Measurements from ENCODE around the gene NPAS3. TPM values are rescaled to one million over a fixed set of nuclear protein-coding genes. Genes with fewer than 3 reads are reported as not detected.

NPAS3 gene
- total RNA-seq, 2 donors from 2014 or later: 0.33 to 0.78 TPM

GRCh38 chr14:33848706-33849454 lies 910.2 kb downstream of the NPAS3 start:
- 52 to 55% methylated on average over 6 to 8 of the region's 8 CpGs for WGBS, 2 donors
- Histone ChIP-seq H3K27ac (no peak overlapping the region), H3K4me1 (no peaks in the 10 kb centered on the region), H3K36me3 (replicated peaks in 1 of 2; ENCODE audit: insufficient read depth in 1 of 2, low read depth in 2 of 2) (no peaks in the 10 kb centered on the region), H3K4me3 (no peak overlapping the region), H3K9me3 (no peaks in the 10 kb centered on the region), H3K27me3 (no peaks in the 10 kb centered on the region)
- no peak for TF ChIP-seq POLR2A (IDR thresholded peaks at IDR 0.05)
- peak in 6 of 7 experiments; percentile 58 to 73 (median 66) for TF ChIP-seq CTCF (IDR thresholded peaks at IDR 0.05)
- ATAC-seq (peak; percentile 85), DNase-seq (peak; percentile 72 to 80 (median 78))
- intact Hi-C loops (cut with DNase I): loop anchor here (10.0 kb wide), 2 partner anchors 386 to 476 kb away; no protein-coding TSS in a partner anchor

GRCh38 chr14:33849455-33849801 lies 910.7 kb downstream of the NPAS3 start:
- 88 to 93% methylated on average over 1 of the region's 1 CpG for WGBS, 2 donors
- no peaks in the 10 kb centered on the region for H3K27me3 ChIP-seq
- no peak overlapping the region for H3K27ac ChIP-seq
- H3K4me1 ChIP-seq: no peaks in the 10 kb centered on the region
- no peaks in the 10 kb centered on the region for H3K36me3 ChIP-seq (replicated peaks in 1 of 2; ENCODE audit: insufficient read depth in 1 of 2, low read depth in 2 of 2)
- TF ChIP-seq POLR2A (IDR thresholded peaks at IDR 0.05): no peak
- no peak for TF ChIP-seq CTCF (IDR thresholded peaks at IDR 0.05)
- intact Hi-C loops (cut with DNase I): loop anchor here (10.0 kb wide), 2 partner anchors 385 to 475 kb away; no protein-coding TSS in a partner anchor
- no peak for DNase-seq
- no peak overlapping the region for H3K4me3 ChIP-seq
- ATAC-seq: no peak
- H3K9me3 ChIP-seq: no peaks in the 10 kb centered on the region

- DNase-seq (no peak), ATAC-seq (no peak)
- no peaks in the 10 kb centered on the region for H3K36me3 ChIP-seq (replicated peaks in 1 of 2; ENCODE audit: insufficient read depth in 1 of 2, low read depth in 2 of 2)
- WGBS, 2 donors: 52 to 68% methylated on average over 7 of the region's 7 CpGs
- intact Hi-C loops (cut with DNase I): no loop called here
- H3K9me3 ChIP-seq: no peaks in the 10 kb centered on the region
- H3K27ac ChIP-seq: no peak overlapping the region
- no peak for TF ChIP-seq CTCF (IDR thresholded peaks at IDR 0.05)
- TF ChIP-seq POLR2A (IDR thresholded peaks at IDR 0.05): no peak
- H3K4me1 ChIP-seq: no peaks in the 10 kb centered on the region
- H3K4me3 ChIP-seq: no peak overlapping the region
- H3K27me3 ChIP-seq: no peaks in the 10 kb centered on the region
Measured at GRCh38 chr14:33850826-33851225, 912.1 kb downstream of the NPAS3 start.

GRCh38 chr14:33851366-33851765 lies 912.7 kb downstream of the NPAS3 start:
- TF ChIP-seq POLR2A (IDR thresholded peaks at IDR 0.05): no peak
- TF ChIP-seq CTCF (IDR thresholded peaks at IDR 0.05): no peak
- no peaks in the 10 kb centered on the region for H3K9me3 ChIP-seq
- ATAC-seq (no peak), DNase-seq (no peak)
- 41 to 47% methylated on average over 6 of the region's 6 CpGs for WGBS, 2 donors
- H3K27me3 ChIP-seq: no peaks in the 10 kb centered on the region
- H3K4me1 ChIP-seq: no peaks in the 10 kb centered on the region
- intact Hi-C loops (cut with DNase I): no loop called here
- H3K4me3 ChIP-seq: no peak overlapping the region
- H3K27ac ChIP-seq: no peak overlapping the region
- H3K36me3 ChIP-seq (replicated peaks in 1 of 2; ENCODE audit: insufficient read depth in 1 of 2, low read depth in 2 of 2): no peaks in the 10 kb centered on the region

- H3K27ac ChIP-seq: no peak overlapping the region
- no peaks in the 10 kb centered on the region for H3K27me3 ChIP-seq
- no peak for TF ChIP-seq CTCF (IDR thresholded peaks at IDR 0.05)
- no peaks in the 10 kb centered on the region for H3K9me3 ChIP-seq
- 32 to 33% methylated on average over 5 of the region's 5 CpGs for WGBS, 2 donors
- H3K36me3 ChIP-seq (replicated peaks in 1 of 2; ENCODE audit: insufficient read depth in 1 of 2, low read depth in 2 of 2): no peaks in the 10 kb centered on the region
- intact Hi-C loops (cut with DNase I): no loop called here
- DNase-seq: peak in 1 of 4 donors; percentile 16
- ATAC-seq: no peak
- no peak overlapping the region for H3K4me3 ChIP-seq
- no peaks in the 10 kb centered on the region for H3K4me1 ChIP-seq
Measured at GRCh38 chr14:33851931-33852330, 913.3 kb downstream of the NPAS3 start.
